Neuronal stem cell (in vitro differentiated cells): ENCODE measurements around the gene BIVM. TPM values are rescaled to one million over a fixed set of nuclear protein-coding genes. Genes with fewer than 3 reads are reported as not detected.

Experiments
- DNase-seq: peaks from one replicate; pipeline ENCODE4 v3.0.0-alpha.2; 2013; ENCODE audit warnings: low spot score
- H2AFZ ChIP-seq: one replicate; pipeline ENCODE4 v1.6.1; 2013; ENCODE audit warnings: mild to moderate bottlenecking, low read length, inconsistent platforms
- H2AK5ac ChIP-seq: 2 replicates; pipeline ENCODE4 v1.6.1; 2013; ENCODE audit warnings: low read depth, mild to moderate bottlenecking, inconsistent platforms, low read length, moderate library complexity, mixed read lengths
- H2BK120ac ChIP-seq: 2 replicates; pipeline ENCODE4 v1.6.1; 2013; ENCODE audit warnings: low read depth, mild to moderate bottlenecking, inconsistent platforms, low read length, moderate library complexity, mixed read lengths
- H2BK12ac ChIP-seq: one replicate; pipeline ENCODE4 v1.6.1; 2013; ENCODE audit warnings: low read length, inconsistent platforms
- H2BK15ac ChIP-seq: 2 replicates; pipeline ENCODE4 v1.6.1; 2013; ENCODE audit warnings: mild to moderate bottlenecking, low read length, inconsistent platforms, mixed read lengths
- H2BK5ac ChIP-seq: one replicate; pipeline ENCODE4 v1.6.1; 2013; ENCODE audit warnings: inconsistent platforms, mild to moderate bottlenecking, low read length, moderate library complexity
- H3K14ac ChIP-seq: one replicate; pipeline ENCODE4 v1.6.1; 2013; ENCODE audit warnings: low read length, inconsistent platforms
- H3K18ac ChIP-seq: 2 replicates; pipeline ENCODE4 v1.6.1; 2013; ENCODE audit warnings: low read length, inconsistent platforms
- H3K23ac ChIP-seq: 2 replicates; pipeline ENCODE4 v1.6.1; 2013; ENCODE audit warnings: low read depth, mild to moderate bottlenecking, mixed read lengths, low read length, inconsistent platforms; ENCODE audit not compliant: poor library complexity
- H3K27ac ChIP-seq: replicated peaks from 3 replicates; pipeline ENCODE4 v1.5.1; 2013; ENCODE audit warnings: low read length, inconsistent platforms
- H3K27me3 ChIP-seq, 3 experiments: 2 replicates each; pipeline ENCODE4 v1.6.1; 2013; ENCODE audit warnings: low read length in 3 of 3, mild to moderate bottlenecking in 2 of 3, inconsistent platforms in 1 of 3, low read depth in 1 of 3, mixed read lengths in 1 of 3, moderate library complexity in 1 of 3; ENCODE audit not compliant: control insufficient read depth in 3 of 3, insufficient read depth in 3 of 3
- H3K36me3 ChIP-seq, 2 donors: replicated peaks in 1 of 2; 2 replicates each; pipeline ENCODE4 v1.6.1; 2013; ENCODE audit warnings: low read length in 2 of 2; ENCODE audit not compliant: control insufficient read depth in 2 of 2, insufficient read depth in 2 of 2
- H3K4ac ChIP-seq: 2 replicates; pipeline ENCODE4 v1.6.1; 2013; ENCODE audit warnings: inconsistent platforms, mild to moderate bottlenecking, low read length, moderate library complexity
- H3K4me1 ChIP-seq, 2 donors: 1 replicate in 1 of 2; 2 replicates in 1 of 2; pipeline ENCODE4 v1.6.1; 2013; ENCODE audit warnings: low read length in 2 of 2, low read depth in 1 of 2; ENCODE audit not compliant: control insufficient read depth in 2 of 2, insufficient read depth in 1 of 2
- H3K4me2 ChIP-seq: one replicate; pipeline ENCODE4 v1.6.1; 2013; ENCODE audit warnings: mild to moderate bottlenecking, low read length, inconsistent platforms; ENCODE audit not compliant: insufficient read depth, poor library complexity, severe bottlenecking
- H3K4me3 ChIP-seq, 2 donors: 2 replicates each; pipeline ENCODE4 v1.5.1; 2013; ENCODE audit warnings: low read length in 2 of 2, mild to moderate bottlenecking in 2 of 2, inconsistent platforms in 1 of 2, moderate library complexity in 1 of 2
- H3K79me1 ChIP-seq: one replicate; pipeline ENCODE4 v1.6.1; 2013; ENCODE audit warnings: low read depth, mild to moderate bottlenecking, inconsistent platforms, low read length, moderate library complexity
- H3K9ac ChIP-seq: one replicate; pipeline ENCODE4 v1.6.1; 2013; ENCODE audit warnings: mild to moderate bottlenecking, low read depth, low read length, inconsistent platforms; ENCODE audit not compliant: poor library complexity
- H3K9me3 ChIP-seq, 2 donors: replicated peaks in 1 of 2; 2 replicates each; pipeline versions ENCODE3 to v1.6.1; 2013; ENCODE audit warnings: low read length in 2 of 2, mild to moderate bottlenecking in 2 of 2, inconsistent platforms in 1 of 2, low read depth in 1 of 2, mixed read lengths in 1 of 2, moderate library complexity in 1 of 2; ENCODE audit not compliant: control insufficient read depth in 2 of 2, insufficient read depth in 1 of 2
- H4K8ac ChIP-seq: one replicate; pipeline ENCODE4 v1.6.1; 2013; ENCODE audit warnings: low read depth, mild to moderate bottlenecking, inconsistent platforms, low read length, moderate library complexity
- H4K91ac ChIP-seq: one replicate; pipeline ENCODE4 v1.6.1; 2013; ENCODE audit warnings: low read length, low read depth, mild to moderate bottlenecking, inconsistent platforms; ENCODE audit not compliant: poor library complexity
- WGBS, 2 donors: extraction: QIAGEN DNeasy Blood & Tissue Kit; methylation state at CpG; one replicate each; pipeline ENCODE4 v1.1.7; 2013; ENCODE audit warnings: missing lambda C conversion rate in 2 of 2, mixed read lengths in 1 of 2; ENCODE audit not compliant: insufficient read length in 2 of 2, insufficient replicate concordance in 1 of 2; ENCODE audit errors: extremely low coverage in 2 of 2; 5-methylcytosine and 5-hydroxymethylcytosine counted together
- polyA plus RNA-seq, 2 experiments: library from polyadenylated mRNA; stranded (reverse); fragments of 200-250 nt; gene quantifications; one replicate each; pipeline ENCODE4 v1.2.3, GENCODE V29; 2013

Gene BIVM
- 9.1 TPM for polyA plus RNA-seq (2013, experiment 1 of 2)
- 9.2 TPM for polyA plus RNA-seq (2013, experiment 2 of 2)

DNA sequence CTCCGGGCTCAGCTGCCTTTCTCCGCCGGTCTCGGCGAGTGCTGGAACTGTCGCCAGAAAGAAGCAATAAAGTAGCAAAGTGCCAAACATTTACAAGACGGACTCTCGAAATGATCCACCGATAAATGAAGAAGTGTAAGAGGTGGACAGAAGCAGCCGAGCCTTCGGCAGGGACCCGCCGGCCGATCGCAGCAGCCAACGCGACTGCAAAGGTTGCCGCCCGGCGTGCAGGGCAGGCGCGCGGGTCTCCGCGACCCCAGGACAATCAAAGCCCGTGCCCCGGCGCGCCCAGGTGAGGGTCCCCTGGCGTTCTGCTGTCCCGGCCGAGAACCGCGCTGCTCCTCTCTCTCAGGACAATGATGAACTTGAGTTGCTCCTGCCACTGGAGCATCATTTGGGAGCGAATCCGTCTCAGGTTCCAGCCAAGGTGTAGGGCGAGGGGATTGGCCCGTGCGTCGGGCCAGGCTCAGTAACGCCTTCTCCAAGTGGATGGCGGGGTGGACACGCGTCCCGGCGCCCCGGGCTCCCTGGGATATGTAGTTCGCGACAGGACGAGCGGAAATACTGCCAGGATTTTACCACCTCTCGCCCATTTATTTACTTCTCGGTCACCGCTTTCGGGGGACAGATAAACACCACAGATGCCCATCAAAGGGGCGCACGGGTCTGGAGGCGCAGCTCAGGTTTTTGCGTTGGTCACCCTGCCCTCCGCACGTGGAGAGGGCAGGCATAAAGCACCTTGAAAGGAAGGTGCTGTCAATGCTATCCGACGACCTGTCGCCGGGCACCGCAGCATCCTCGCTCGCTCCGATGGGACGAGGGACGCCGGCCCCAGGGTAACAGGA is at the start of gene BIVM, which contains the start of gene POGLUT2:
Gene BIVM (plus strand): TSS at position 539 of the 845 bp plus-strand sequence. CDS start 8,149 bp downstream, outside the sequence.
Gene POGLUT2 (minus strand): TSS at position 396 of the 845 bp plus-strand sequence. CDS start 306 bp downstream, at position 90.
- H3K18ac ChIP-seq, result peak within 1 kb of the TSS; percentile 92
- H3K27me3 ChIP-seq, result peaks cover 0 to 19% (median 4%) of the 10 kb centered on the region in 3 experiments
- peaks cover 0 to 31% of the 10 kb centered on the region in 2 donors for H3K36me3 ChIP-seq
- no peaks in the 10 kb centered on the region for H3K79me1 ChIP-seq
- H3K4me2 ChIP-seq, result peak within 1 kb of the TSS; percentile 94
- no peak within 1 kb of the TSS for H2BK120ac ChIP-seq
- H3K9me3 ChIP-seq, result no peaks in the 10 kb centered on the region
- no CpG with 5 or more reads among the region's 72 CpGs for WGBS, 2 donors
- DNase-seq, result peak; percentile 86
- no peak within 1 kb of the TSS for H2BK5ac ChIP-seq
- no peak within 1 kb of the TSS for H2BK15ac ChIP-seq
- no peak within 1 kb of the TSS for H4K91ac ChIP-seq
- no peak within 1 kb of the TSS for H2BK12ac ChIP-seq
- no peak within 1 kb of the TSS for H4K8ac ChIP-seq
- no peak within 1 kb of the TSS for H3K4ac ChIP-seq
- H3K14ac ChIP-seq, result peak within 1 kb of the TSS; percentile 56
- H3K9ac ChIP-seq, result peak within 1 kb of the TSS; percentile 88
- peak within 1 kb of the TSS; percentile 99 for H2AFZ ChIP-seq
- H3K4me3 ChIP-seq, result peak within 1 kb of the TSS; percentile 89 to 92
- no peak within 1 kb of the TSS for H3K27ac ChIP-seq
- peak within 1 kb of the TSS; percentile 73 for H3K23ac ChIP-seq
- peak within 1 kb of the TSS; percentile 63 for H2AK5ac ChIP-seq
- H3K4me1 ChIP-seq, result peaks cover 0 to 5% of the 10 kb centered on the region in 2 donors

DNA sequence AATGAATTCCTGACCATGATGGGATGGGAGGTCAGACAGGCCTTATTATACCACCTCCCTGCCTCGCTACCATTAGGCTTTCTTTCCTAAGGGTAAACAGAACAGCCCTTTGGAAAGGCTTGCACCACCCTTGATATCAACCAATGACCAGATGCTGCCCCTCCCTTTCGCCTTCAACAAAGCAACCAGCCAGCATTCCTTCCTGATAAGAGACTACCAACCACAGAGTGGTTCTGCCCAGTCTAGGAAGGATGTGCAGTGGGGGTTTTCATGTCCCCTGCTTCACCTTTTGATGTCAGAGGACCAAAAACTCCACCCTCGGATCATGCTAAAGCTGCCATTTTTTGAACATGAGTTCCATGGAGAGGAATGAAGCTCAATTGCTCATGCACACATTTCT is 47.0 kb upstream of the BIVM start:
- H2BK12ac ChIP-seq, result no peak overlapping the region
- H2BK120ac ChIP-seq, result no peak overlapping the region
- H2BK15ac ChIP-seq, result no peak overlapping the region
- H3K4ac ChIP-seq, result no peak overlapping the region
- no peak for DNase-seq
- no peak overlapping the region for H2AK5ac ChIP-seq
- no peaks in the 10 kb centered on the region for H3K79me1 ChIP-seq
- H4K91ac ChIP-seq, result no peak overlapping the region
- H3K23ac ChIP-seq, result no peak overlapping the region
- no peak overlapping the region for H4K8ac ChIP-seq
- H3K27me3 ChIP-seq, result peaks cover 0 to 4% (median 0%) of the 10 kb centered on the region in 3 experiments
- H3K27ac ChIP-seq, result no peak overlapping the region
- H3K9ac ChIP-seq, result no peak overlapping the region
- no peak overlapping the region for H3K14ac ChIP-seq
- no peaks in the 10 kb centered on the region for H3K36me3 ChIP-seq
- no CpG with 5 or more reads among the region's 3 CpGs for WGBS, 2 donors
- H3K9me3 ChIP-seq, result peaks cover 0 to 5% of the 10 kb centered on the region in 2 donors
- no peak overlapping the region for H3K18ac ChIP-seq
- H2BK5ac ChIP-seq, result no peak overlapping the region
- no peak overlapping the region for H3K4me2 ChIP-seq
- H2AFZ ChIP-seq, result no peak overlapping the region
- H3K4me3 ChIP-seq, result no peak overlapping the region
- peaks cover 0 to under 1% of the 10 kb centered on the region in 2 donors for H3K4me1 ChIP-seq

DNA sequence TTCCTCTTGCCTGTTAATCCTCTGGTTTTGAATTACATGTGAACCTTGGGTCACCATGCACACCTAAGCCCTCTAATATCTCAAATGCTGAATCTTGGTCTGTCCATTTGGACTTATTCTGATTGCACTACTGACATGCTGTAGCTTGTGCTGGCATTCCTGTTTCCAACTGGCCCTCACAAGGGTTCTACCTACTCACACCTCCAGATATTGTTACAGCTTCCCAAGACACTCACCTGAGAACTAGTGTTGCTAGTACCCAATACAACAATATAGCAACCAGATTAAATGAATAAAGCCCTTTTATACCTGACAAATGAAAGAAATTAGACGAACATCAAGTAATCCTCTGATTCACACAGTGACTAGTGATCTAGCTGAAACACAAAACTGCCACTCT is 41.9 kb upstream of the BIVM start:
- no peak overlapping the region for H2AFZ ChIP-seq
- no peak overlapping the region for H3K4me3 ChIP-seq
- no peak overlapping the region for H4K91ac ChIP-seq
- no peak overlapping the region for H2BK15ac ChIP-seq
- no peaks in the 10 kb centered on the region for H3K27me3 ChIP-seq
- no peak overlapping the region for H2BK12ac ChIP-seq
- H3K9ac ChIP-seq, result no peak overlapping the region
- no peaks in the 10 kb centered on the region for H3K36me3 ChIP-seq
- H2BK120ac ChIP-seq, result no peak overlapping the region
- DNase-seq, result no peak
- H3K4me2 ChIP-seq, result no peak overlapping the region
- H3K4me1 ChIP-seq, result peaks cover 0 to 2% of the 10 kb centered on the region in 2 donors
- H2BK5ac ChIP-seq, result no peak overlapping the region
- no peak overlapping the region for H3K4ac ChIP-seq
- peaks cover 0 to 3% of the 10 kb centered on the region in 2 donors for H3K9me3 ChIP-seq
- no peak overlapping the region for H3K14ac ChIP-seq
- H3K79me1 ChIP-seq, result no peaks in the 10 kb centered on the region
- H3K18ac ChIP-seq, result no peak overlapping the region
- H4K8ac ChIP-seq, result no peak overlapping the region
- H3K23ac ChIP-seq, result no peak overlapping the region
- no peak overlapping the region for H3K27ac ChIP-seq
- no peak overlapping the region for H2AK5ac ChIP-seq
- no CpG with 5 or more reads among the region's 1 CpG for WGBS, 2 donors

DNA sequence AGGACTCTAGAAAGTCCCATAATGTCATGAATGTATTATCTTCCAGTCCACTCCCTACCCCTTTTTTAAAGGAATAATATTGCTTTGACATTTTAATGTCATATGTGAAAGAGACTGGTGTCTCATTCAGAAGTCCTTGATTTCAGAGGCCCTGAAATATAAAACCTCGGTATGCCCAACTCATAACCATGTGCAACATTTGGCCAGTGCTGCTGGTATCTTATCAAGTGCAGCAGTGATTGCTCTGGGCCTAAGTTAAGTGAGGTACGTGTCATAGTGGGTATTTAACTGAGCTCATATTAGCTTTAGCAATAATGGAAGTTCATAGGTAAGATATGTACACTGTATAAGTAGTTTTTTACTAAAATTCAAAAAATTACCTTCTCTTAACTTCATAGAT is 40.1 kb upstream of the BIVM start:
- Histone ChIP-seq H3K9ac (no peak overlapping the region), H3K14ac (no peak overlapping the region), H2BK15ac (no peak overlapping the region), H3K4me3 (no peak overlapping the region), H3K4me2 (no peak overlapping the region), H4K91ac (no peak overlapping the region), H3K27ac (no peak overlapping the region), H3K36me3 (no peaks in the 10 kb centered on the region), H2AK5ac (no peak overlapping the region), H3K79me1 (no peaks in the 10 kb centered on the region), H4K8ac (no peak overlapping the region), H2AFZ (no peak overlapping the region), H3K18ac (no peak overlapping the region), H2BK5ac (no peak overlapping the region), H3K4ac (no peak overlapping the region), H2BK12ac (no peak overlapping the region), H3K9me3 (no peaks in the 10 kb centered on the region), H3K27me3 (no peaks in the 10 kb centered on the region), H2BK120ac (no peak overlapping the region), H3K4me1 (peaks cover 0 to 2% of the 10 kb centered on the region in 2 donors), H3K23ac (no peak overlapping the region)
- WGBS, 2 donors, result no CpG with 5 or more reads among the region's 2 CpGs
- DNase-seq, result no peak
